A549 (cell line): ENCODE results near the gene CFAP91.

Experiments
- ESRRA ChIP-seq: fragments of 150-350 bp; IDR thresholded peaks from 2 replicates; pipeline ENCODE4 v1.6.1; 2014; ENCODE audit warnings: mild to moderate bottlenecking, low read length, borderline replicate concordance
- TF ChIP-seq, protein P1 (sequence below): fragments of >200 bp; sonication (Bioruptor Twin); formaldehyde crosslinking; IDR thresholded peaks from 3 replicates; pipeline ENCODE4 v1.5.1; 2016
- TF ChIP-seq, protein P2 (sequence below): fragments of 200-600 bp; sonication (generic); IDR thresholded peaks from 2 replicates; pipeline ENCODE4 v1.6.1; 2016; ENCODE audit warnings: antibody characterized with exemption, mild to moderate bottlenecking, moderate library complexity
- TF ChIP-seq, protein P3 (sequence below): IDR thresholded peaks from 2 replicates; pipeline ENCODE4 v1.6.1; 2012; ENCODE audit warnings: low read depth, borderline replicate concordance

DNA sequence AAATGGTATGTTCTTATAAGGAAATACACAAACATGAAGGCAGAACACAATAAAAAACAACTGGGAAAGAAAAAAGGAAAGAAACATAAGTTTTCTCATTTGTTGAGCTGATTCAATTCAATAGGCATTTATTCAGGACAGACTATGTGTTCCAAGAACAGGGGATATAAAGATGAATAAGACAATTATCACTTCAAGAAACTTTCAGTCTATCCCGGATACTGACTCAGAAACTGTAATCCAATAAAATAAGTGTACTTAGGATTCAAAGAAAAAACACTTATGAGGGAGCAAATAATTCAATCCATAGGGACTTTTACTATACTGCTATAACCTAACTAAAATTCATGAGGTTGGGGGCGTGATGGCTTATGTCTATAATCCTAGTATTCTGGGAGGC is 38.9 kb upstream of the CFAP91 start:
- TF ChIP-seq, protein P1, sequence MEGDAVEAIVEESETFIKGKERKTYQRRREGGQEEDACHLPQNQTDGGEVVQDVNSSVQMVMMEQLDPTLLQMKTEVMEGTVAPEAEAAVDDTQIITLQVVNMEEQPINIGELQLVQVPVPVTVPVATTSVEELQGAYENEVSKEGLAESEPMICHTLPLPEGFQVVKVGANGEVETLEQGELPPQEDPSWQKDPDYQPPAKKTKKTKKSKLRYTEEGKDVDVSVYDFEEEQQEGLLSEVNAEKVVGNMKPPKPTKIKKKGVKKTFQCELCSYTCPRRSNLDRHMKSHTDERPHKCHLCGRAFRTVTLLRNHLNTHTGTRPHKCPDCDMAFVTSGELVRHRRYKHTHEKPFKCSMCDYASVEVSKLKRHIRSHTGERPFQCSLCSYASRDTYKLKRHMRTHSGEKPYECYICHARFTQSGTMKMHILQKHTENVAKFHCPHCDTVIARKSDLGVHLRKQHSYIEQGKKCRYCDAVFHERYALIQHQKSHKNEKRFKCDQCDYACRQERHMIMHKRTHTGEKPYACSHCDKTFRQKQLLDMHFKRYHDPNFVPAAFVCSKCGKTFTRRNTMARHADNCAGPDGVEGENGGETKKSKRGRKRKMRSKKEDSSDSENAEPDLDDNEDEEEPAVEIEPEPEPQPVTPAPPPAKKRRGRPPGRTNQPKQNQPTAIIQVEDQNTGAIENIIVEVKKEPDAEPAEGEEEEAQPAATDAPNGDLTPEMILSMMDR = no peak
- TF ChIP-seq, protein P2, sequence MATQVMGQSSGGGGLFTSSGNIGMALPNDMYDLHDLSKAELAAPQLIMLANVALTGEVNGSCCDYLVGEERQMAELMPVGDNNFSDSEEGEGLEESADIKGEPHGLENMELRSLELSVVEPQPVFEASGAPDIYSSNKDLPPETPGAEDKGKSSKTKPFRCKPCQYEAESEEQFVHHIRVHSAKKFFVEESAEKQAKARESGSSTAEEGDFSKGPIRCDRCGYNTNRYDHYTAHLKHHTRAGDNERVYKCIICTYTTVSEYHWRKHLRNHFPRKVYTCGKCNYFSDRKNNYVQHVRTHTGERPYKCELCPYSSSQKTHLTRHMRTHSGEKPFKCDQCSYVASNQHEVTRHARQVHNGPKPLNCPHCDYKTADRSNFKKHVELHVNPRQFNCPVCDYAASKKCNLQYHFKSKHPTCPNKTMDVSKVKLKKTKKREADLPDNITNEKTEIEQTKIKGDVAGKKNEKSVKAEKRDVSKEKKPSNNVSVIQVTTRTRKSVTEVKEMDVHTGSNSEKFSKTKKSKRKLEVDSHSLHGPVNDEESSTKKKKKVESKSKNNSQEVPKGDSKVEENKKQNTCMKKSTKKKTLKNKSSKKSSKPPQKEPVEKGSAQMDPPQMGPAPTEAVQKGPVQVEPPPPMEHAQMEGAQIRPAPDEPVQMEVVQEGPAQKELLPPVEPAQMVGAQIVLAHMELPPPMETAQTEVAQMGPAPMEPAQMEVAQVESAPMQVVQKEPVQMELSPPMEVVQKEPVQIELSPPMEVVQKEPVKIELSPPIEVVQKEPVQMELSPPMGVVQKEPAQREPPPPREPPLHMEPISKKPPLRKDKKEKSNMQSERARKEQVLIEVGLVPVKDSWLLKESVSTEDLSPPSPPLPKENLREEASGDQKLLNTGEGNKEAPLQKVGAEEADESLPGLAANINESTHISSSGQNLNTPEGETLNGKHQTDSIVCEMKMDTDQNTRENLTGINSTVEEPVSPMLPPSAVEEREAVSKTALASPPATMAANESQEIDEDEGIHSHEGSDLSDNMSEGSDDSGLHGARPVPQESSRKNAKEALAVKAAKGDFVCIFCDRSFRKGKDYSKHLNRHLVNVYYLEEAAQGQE = no peak
- no peak for TF ChIP-seq ESRRA
- TF ChIP-seq, protein P3, sequence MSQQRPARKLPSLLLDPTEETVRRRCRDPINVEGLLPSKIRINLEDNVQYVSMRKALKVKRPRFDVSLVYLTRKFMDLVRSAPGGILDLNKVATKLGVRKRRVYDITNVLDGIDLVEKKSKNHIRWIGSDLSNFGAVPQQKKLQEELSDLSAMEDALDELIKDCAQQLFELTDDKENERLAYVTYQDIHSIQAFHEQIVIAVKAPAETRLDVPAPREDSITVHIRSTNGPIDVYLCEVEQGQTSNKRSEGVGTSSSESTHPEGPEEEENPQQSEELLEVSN = no peak
